ENCODE results near the gene ZMYND11.

- TF ChIP-seq CTCF (IDR thresholded peaks at IDR 0.05), result no peak
- no peak for TF ChIP-seq EZH2 (IDR thresholded peaks at IDR 0.05; ENCODE audit: borderline replicate concordance, insufficient read depth, low read depth, low read length, poor library complexity, severe bottlenecking)
Observed at GRCh38 chr10:232061-232460, 96.8 kb downstream of the ZMYND11 start.
